NCI-H1417 (cell line): ENCODE measurements around the gene TIAM2.
A peak's percentile ranks its signal among the peaks of the same experiment; 100 is the strongest.

Experiments
- DNase-seq, 3 experiments: peaks; one replicate each; lab custom pipeline; 2025; lab: John Stamatoyannopoulos, UW

TIAM2 gene

GRCh38 chr6:155129744-155130143, 134.6 kb downstream of the TIAM2 start:
- no peak for DNase-seq

GRCh38 chr6:155130161-155130853, 135.2 kb downstream of the TIAM2 start:
- no peak for DNase-seq

- DNase-seq: peak in 2 of 3 experiments; percentile 63 to 93
Measured at GRCh38 chr6:155132617-155133016, 137.5 kb downstream of the TIAM2 start.

- DNase-seq: no peak
Measured at GRCh38 chr6:155141002-155141401, 145.9 kb downstream of the TIAM2 start.

GRCh38 chr6:155141512-155141911, 146.4 kb downstream of the TIAM2 start:
- DNase-seq: no peak

GRCh38 chr6:155142168-155143028, 147.3 kb downstream of the TIAM2 start:
- DNase-seq: no peak

- DNase-seq: no peak
Measured at GRCh38 chr6:155143029-155143577, 148.0 kb downstream of the TIAM2 start.

GRCh38 chr6:155143578-155144106, 148.5 kb downstream of the TIAM2 start:
- DNase-seq: no peak

GRCh38 chr6:155146205-155146604, 151.1 kb downstream of the TIAM2 start:
- DNase-seq: no peak

GRCh38 chr6:155147958-155148663, 153.0 kb downstream of the TIAM2 start:
- no peak for DNase-seq

GRCh38 chr6:155150967-155151671, 156.0 kb downstream of the TIAM2 start:
- no peak for DNase-seq

GRCh38 chr6:155152211-155153076, 157.3 kb downstream of the TIAM2 start:
- no peak for DNase-seq

- DNase-seq: peak in 2 of 3 experiments; percentile 82 to 96
Measured at GRCh38 chr6:155154158-155154830, 159.2 kb downstream of the TIAM2 start.

- DNase-seq: no peak
Measured at GRCh38 chr6:155155787-155156447, 160.8 kb downstream of the TIAM2 start.

GRCh38 chr6:155157101-155157500, 162.0 kb downstream of the TIAM2 start:
- no peak for DNase-seq

- no peak for DNase-seq
Measured at GRCh38 chr6:155158030-155158843, 163.1 kb downstream of the TIAM2 start.

- DNase-seq: no peak
Measured at GRCh38 chr6:155162682-155163081, 167.6 kb downstream of the TIAM2 start.

GRCh38 chr6:155163601-155164000, 168.5 kb downstream of the TIAM2 start:
- no peak for DNase-seq
